ENCODE results near the gene SULF2. TPM values are rescaled to one million over a fixed set of nuclear protein-coding genes. Genes with fewer than 3 reads are reported as not detected.

The SULF2 gene
- total RNA-seq, 1 experiment from 2014 or later: 66.1 TPM

DNA sequence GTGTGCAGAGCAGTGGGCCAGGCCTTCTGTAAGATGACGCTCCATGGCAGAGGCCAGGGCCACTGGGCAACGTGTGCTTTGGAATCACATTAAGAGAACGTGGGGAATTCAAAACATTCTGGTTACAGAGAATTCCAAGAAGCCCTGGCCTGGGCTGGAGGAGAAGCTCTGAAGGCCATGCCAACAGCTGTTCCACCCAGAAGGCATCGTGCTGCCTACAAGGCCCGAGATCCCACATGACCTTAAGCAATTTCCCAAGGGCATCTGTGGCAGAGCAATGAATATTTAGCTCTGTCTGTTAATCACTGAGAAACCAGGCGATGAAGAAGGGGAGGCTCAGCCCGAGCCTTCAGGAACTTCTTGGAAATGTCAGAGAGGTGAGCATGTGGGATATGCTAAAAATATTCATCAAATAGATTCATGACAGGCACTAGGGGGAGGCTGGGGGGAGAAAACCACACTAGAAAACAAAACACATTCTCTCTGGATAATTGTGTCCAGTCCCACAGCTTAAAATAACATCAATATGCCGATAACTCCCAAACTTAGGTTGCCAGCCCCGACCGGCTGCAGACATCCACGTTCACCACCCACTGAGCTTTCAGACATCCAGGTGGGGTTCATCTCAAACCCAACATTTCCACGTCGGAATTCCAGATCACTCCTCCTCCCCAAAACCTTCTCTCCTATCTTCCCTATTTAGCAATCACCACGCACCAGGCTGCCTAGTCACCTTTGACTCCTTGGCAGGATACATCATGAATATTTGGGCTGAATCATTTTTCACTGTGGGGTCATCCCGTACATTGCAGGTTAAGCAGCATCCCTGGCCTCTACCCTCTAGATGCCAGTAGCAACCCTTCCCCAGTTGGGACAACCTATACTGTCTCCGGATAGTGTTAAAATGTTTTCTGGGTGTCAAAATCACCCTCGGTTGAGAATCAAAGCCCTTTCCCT lies 6.6 kb downstream of the SULF2 start:
- BruUV-seq (replicated peaks): no TSS peak
- POLR2A ChIA-PET: no interaction called here
- Histone ChIP-seq H3K27me3 (replicated peaks; ENCODE audit: control insufficient read depth, insufficient read depth, low read length) (no peaks in the 10 kb centered on the region), H3K36me3 (ENCODE audit: control insufficient read depth, insufficient read depth, low read length) (no peaks in the 10 kb centered on the region), H3K4me3 (ENCODE audit: low read depth, low read length) (no peak overlapping the region), H3K4me1 (peaks cover 23% of the 10 kb centered on the region), H3K9me3 (no peaks in the 10 kb centered on the region)
- H3K9me3 Mint-ChIP-seq (ENCODE audit: unreplicated experiment): no peaks in the 10 kb centered on the region
- H3K27me3 Mint-ChIP-seq (ENCODE audit: insufficient read depth, unreplicated experiment): no peaks in the 10 kb centered on the region
- no peak for DNase-seq
- CTCF ChIA-PET: interaction anchor here (0.9 to 1.5 kb wide), 3 partner anchors 8 to 517 kb away, joined by 3 to 4 read pairs (median 4); no protein-coding TSS in a partner anchor
- H3K36me3 Mint-ChIP-seq (ENCODE audit: insufficient read depth, unreplicated experiment): no peaks in the 10 kb centered on the region
- no peak overlapping the region for H3K27ac Mint-ChIP-seq (ENCODE audit: unreplicated experiment)
- peaks cover 11% of the 10 kb centered on the region for H3K4me1 Mint-ChIP-seq (ENCODE audit: low read depth, unreplicated experiment)
- TF ChIP-seq CTCF (IDR thresholded peaks at IDR 0.05; ENCODE audit: insufficient read depth in 1 of 2, low read depth in 1 of 2, low read length in 1 of 2, severe bottlenecking in 1 of 2, unreplicated experiment in 1 of 2): no peak
- intact Hi-C loops (cut with micrococcal nuclease; ENCODE audit: unreplicated experiment): no loop called here
- H3K4me3 Mint-ChIP-seq (ENCODE audit: unreplicated experiment): no peak overlapping the region

GRCh38 chr20:47777220-47777619 lies 8.1 kb downstream of the SULF2 start:
- H3K4me1 ChIP-seq: peaks cover 19% of the 10 kb centered on the region
- Mint-ChIP-seq H3K27ac (ENCODE audit: unreplicated experiment) (no peak overlapping the region), H3K36me3 (ENCODE audit: insufficient read depth, unreplicated experiment) (no peaks in the 10 kb centered on the region), H3K27me3 (ENCODE audit: insufficient read depth, unreplicated experiment) (no peaks in the 10 kb centered on the region), H3K4me3 (ENCODE audit: unreplicated experiment) (no peak overlapping the region), H3K9me3 (ENCODE audit: unreplicated experiment) (no peaks in the 10 kb centered on the region), H3K4me1 (ENCODE audit: low read depth, unreplicated experiment) (peaks cover 22% of the 10 kb centered on the region)
- DNase-seq: no peak
- H3K27me3 ChIP-seq (replicated peaks; ENCODE audit: control insufficient read depth, insufficient read depth, low read length): no peaks in the 10 kb centered on the region
- H3K36me3 ChIP-seq (ENCODE audit: control insufficient read depth, insufficient read depth, low read length): no peaks in the 10 kb centered on the region
- POLR2A ChIA-PET: no interaction called here
- H3K4me3 ChIP-seq (ENCODE audit: low read depth, low read length): no peak overlapping the region
- TF ChIP-seq CTCF (IDR thresholded peaks at IDR 0.05; ENCODE audit: insufficient read depth in 1 of 2, low read depth in 1 of 2, low read length in 1 of 2, severe bottlenecking in 1 of 2, unreplicated experiment in 1 of 2): no peak
- no TSS peak for BruUV-seq (replicated peaks)
- CTCF ChIA-PET: interaction anchor here (1.3 to 3.1 kb wide), 3 partner anchors 9 to 47 kb away, joined by 3 to 8 read pairs (median 4); no protein-coding TSS in a partner anchor
- H3K9me3 ChIP-seq: no peaks in the 10 kb centered on the region
- intact Hi-C loops (cut with micrococcal nuclease; ENCODE audit: unreplicated experiment): no loop called here

DNA sequence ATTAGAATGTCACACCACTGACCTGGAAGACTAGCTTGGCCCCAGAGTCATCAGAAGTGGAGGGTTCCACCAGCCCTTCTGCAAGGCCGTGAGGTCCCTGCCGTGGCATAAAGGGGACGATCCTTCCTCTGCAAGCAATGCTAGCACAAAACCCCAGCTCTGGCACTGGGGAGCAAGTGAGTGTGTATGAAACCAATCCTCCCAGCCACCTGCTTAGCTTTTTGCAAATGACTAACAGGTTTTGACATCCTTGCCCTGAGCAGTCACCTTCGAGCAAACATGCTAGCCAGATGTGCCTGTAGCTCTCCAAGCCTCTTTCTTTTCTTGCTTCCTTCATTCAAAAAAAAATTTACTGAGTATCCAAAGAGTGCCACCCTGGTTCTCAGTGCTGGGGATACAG lies 8.6 kb downstream of the SULF2 start:
- Histone ChIP-seq H3K36me3 (ENCODE audit: control insufficient read depth, insufficient read depth, low read length) (no peaks in the 10 kb centered on the region), H3K4me3 (ENCODE audit: low read depth, low read length) (no peak overlapping the region), H3K4me1 (peaks cover 19% of the 10 kb centered on the region), H3K9me3 (no peaks in the 10 kb centered on the region), H3K27me3 (replicated peaks; ENCODE audit: control insufficient read depth, insufficient read depth, low read length) (no peaks in the 10 kb centered on the region)
- no peaks in the 10 kb centered on the region for H3K9me3 Mint-ChIP-seq (ENCODE audit: unreplicated experiment)
- H3K27me3 Mint-ChIP-seq (ENCODE audit: insufficient read depth, unreplicated experiment): no peaks in the 10 kb centered on the region
- peaks cover 24% of the 10 kb centered on the region for H3K4me1 Mint-ChIP-seq (ENCODE audit: low read depth, unreplicated experiment)
- H3K27ac Mint-ChIP-seq (ENCODE audit: unreplicated experiment): no peak overlapping the region
- no peak for DNase-seq
- intact Hi-C loops (cut with micrococcal nuclease; ENCODE audit: unreplicated experiment): no loop called here
- no peak overlapping the region for H3K4me3 Mint-ChIP-seq (ENCODE audit: unreplicated experiment)
- ChIA-PET POLR2A (no interaction called here), CTCF (interaction anchor here (1.3 to 3.1 kb wide), 2 partner anchors 10 to 20 kb away, joined by 3 to 8 read pairs; no protein-coding TSS in a partner anchor)
- no peak for TF ChIP-seq CTCF (IDR thresholded peaks at IDR 0.05; ENCODE audit: insufficient read depth in 1 of 2, low read depth in 1 of 2, low read length in 1 of 2, severe bottlenecking in 1 of 2, unreplicated experiment in 1 of 2)
- BruUV-seq (replicated peaks): no TSS peak
- H3K36me3 Mint-ChIP-seq (ENCODE audit: insufficient read depth, unreplicated experiment): no peaks in the 10 kb centered on the region

Measured in Caco-2 (cell line).